RWPE2 (cell line): ENCODE measurements around the gene TRIB2.

Source experiments
- ATAC-seq: fragments of 200-7000 bp; cut with Tn5 transposase; 3 replicates; pipeline ENCODE4 v1.9.1; 2021; ENCODE audit warnings: low read depth
- DNase-seq: peaks from one replicate; pipeline ENCODE4 v3.0.0-alpha.2; 2020; ENCODE audit warnings: low spot score
- H3K27ac ChIP-seq: fragments of 450-650 bp; 2 replicates; pipeline ENCODE4 v1.5.1; 2017; ENCODE audit warnings: mild to moderate bottlenecking; ENCODE audit not compliant: poor library complexity, severe bottlenecking
- H3K27me3 ChIP-seq: fragments of 250-450 bp; sonication (Bioruptor Pico); 2 replicates; pipeline ENCODE4 v1.5.1; 2021; ENCODE audit warnings: mild to moderate bottlenecking, moderate library complexity; ENCODE audit not compliant: insufficient read depth, poor library complexity, severe bottlenecking
- H3K36me3 ChIP-seq: fragments of 250-450 bp; sonication (Bioruptor Pico); 2 replicates; pipeline ENCODE4 v1.5.1; 2020; ENCODE audit warnings: low read depth, mild to moderate bottlenecking, moderate library complexity
- H3K4me1 ChIP-seq: fragments of 250-450 bp; sonication (Bioruptor Pico); 2 replicates; pipeline ENCODE4 v1.5.1; 2021; ENCODE audit warnings: mild to moderate bottlenecking, moderate library complexity; ENCODE audit not compliant: insufficient read depth, poor library complexity, severe bottlenecking
- H3K4me3 ChIP-seq: fragments of 250-450 bp; sonication (Bioruptor Pico); 2 replicates; pipeline ENCODE4 v1.5.1; 2021; ENCODE audit warnings: mild to moderate bottlenecking, moderate library complexity; ENCODE audit not compliant: severe bottlenecking
- H3K9me3 ChIP-seq: fragments of 250-450 bp; sonication (Bioruptor Pico); 2 replicates; pipeline ENCODE4 v1.5.1; 2021; ENCODE audit warnings: mild to moderate bottlenecking, moderate library complexity; ENCODE audit not compliant: severe bottlenecking
- TF ChIP-seq, protein P1 (sequence below): fragments of 450-650 bp; IDR thresholded peaks from one replicate; pipeline ENCODE4 v1.5.1; 2017; ENCODE audit warnings: mild to moderate bottlenecking, moderate library complexity; ENCODE audit not compliant: poor library complexity, severe bottlenecking

TRIB2 gene

GRCh38 chr2:12708508-12709206, 8.1 kb upstream of the TRIB2 start:
- Histone ChIP-seq H3K36me3 (no peaks in the 10 kb centered on the region), H3K4me3 (no peak overlapping the region), H3K27ac (no peak overlapping the region), H3K4me1 (peaks cover 12% of the 10 kb centered on the region), H3K27me3 (no peaks in the 10 kb centered on the region), H3K9me3 (no peaks in the 10 kb centered on the region)
- TF ChIP-seq, protein P1, sequence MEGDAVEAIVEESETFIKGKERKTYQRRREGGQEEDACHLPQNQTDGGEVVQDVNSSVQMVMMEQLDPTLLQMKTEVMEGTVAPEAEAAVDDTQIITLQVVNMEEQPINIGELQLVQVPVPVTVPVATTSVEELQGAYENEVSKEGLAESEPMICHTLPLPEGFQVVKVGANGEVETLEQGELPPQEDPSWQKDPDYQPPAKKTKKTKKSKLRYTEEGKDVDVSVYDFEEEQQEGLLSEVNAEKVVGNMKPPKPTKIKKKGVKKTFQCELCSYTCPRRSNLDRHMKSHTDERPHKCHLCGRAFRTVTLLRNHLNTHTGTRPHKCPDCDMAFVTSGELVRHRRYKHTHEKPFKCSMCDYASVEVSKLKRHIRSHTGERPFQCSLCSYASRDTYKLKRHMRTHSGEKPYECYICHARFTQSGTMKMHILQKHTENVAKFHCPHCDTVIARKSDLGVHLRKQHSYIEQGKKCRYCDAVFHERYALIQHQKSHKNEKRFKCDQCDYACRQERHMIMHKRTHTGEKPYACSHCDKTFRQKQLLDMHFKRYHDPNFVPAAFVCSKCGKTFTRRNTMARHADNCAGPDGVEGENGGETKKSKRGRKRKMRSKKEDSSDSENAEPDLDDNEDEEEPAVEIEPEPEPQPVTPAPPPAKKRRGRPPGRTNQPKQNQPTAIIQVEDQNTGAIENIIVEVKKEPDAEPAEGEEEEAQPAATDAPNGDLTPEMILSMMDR, result no peak
- ATAC-seq (no peak), DNase-seq (no peak)

DNA sequence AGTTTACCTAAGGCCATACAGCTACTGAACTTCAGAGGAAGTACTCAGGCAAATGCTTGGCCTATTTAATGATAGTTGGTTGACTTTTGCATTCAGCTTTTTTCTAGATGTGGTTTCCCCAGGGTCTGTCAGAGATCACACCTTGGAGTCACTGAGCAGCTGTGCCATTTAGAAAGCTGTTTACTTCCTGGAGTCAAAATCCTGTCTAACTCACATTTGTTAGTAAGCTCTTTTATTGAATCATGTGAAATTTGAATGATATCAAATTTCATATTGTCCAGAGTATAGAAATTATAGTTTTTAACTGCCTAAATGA, 7.6 kb upstream of the TRIB2 start:
- H3K4me1 ChIP-seq, result peaks cover 8% of the 10 kb centered on the region
- DNase-seq (no peak), ATAC-seq (no peak)
- TF ChIP-seq, protein P1, result no peak
- no peaks in the 10 kb centered on the region for H3K27me3 ChIP-seq
- H3K9me3 ChIP-seq, result no peaks in the 10 kb centered on the region
- H3K27ac ChIP-seq, result no peak overlapping the region
- H3K4me3 ChIP-seq, result no peak overlapping the region
- no peaks in the 10 kb centered on the region for H3K36me3 ChIP-seq

DNA sequence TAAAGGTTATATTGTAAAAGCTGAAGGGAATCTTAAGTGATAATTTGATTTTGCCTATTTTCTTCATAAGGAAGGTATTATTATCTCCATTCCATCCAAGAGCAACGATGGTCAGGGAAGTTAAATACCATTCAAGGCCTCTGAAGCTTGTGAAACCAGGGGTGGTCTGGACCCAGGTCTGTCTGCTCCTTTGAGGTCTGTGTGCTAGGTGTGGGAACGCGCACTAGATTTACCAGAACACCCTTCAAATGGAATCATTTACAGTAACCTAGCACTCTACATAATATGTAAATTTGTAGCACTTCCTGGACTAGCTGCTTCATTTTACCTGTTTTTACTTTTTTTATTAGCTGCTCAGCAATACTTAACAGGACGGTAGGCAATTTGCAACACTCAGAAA, 6.4 kb upstream of the TRIB2 start:
- Histone ChIP-seq H3K27me3 (no peaks in the 10 kb centered on the region), H3K4me3 (no peak overlapping the region), H3K36me3 (no peaks in the 10 kb centered on the region), H3K27ac (no peak overlapping the region), H3K4me1 (peaks cover 13% of the 10 kb centered on the region), H3K9me3 (no peaks in the 10 kb centered on the region)
- DNase-seq (no peak), ATAC-seq (no peak)
- TF ChIP-seq, protein P1, result no peak

GRCh38 chr2:12711339-12711738, 5.4 kb upstream of the TRIB2 start:
- ATAC-seq (no peak), DNase-seq (no peak)
- H3K36me3 ChIP-seq, result no peaks in the 10 kb centered on the region
- H3K27me3 ChIP-seq, result no peaks in the 10 kb centered on the region
- TF ChIP-seq, protein P1, result no peak
- peaks cover 21% of the 10 kb centered on the region for H3K4me1 ChIP-seq
- no peak overlapping the region for H3K4me3 ChIP-seq
- H3K9me3 ChIP-seq, result no peaks in the 10 kb centered on the region
- no peak overlapping the region for H3K27ac ChIP-seq

GRCh38 chr2:12712881-12713280, 3.9 kb upstream of the TRIB2 start:
- no peak overlapping the region for H3K4me3 ChIP-seq
- no peaks in the 10 kb centered on the region for H3K36me3 ChIP-seq
- TF ChIP-seq, protein P1, result no peak
- peaks cover 21% of the 10 kb centered on the region for H3K4me1 ChIP-seq
- DNase-seq (no peak), ATAC-seq (no peak)
- H3K9me3 ChIP-seq, result no peaks in the 10 kb centered on the region
- no peak overlapping the region for H3K27ac ChIP-seq
- H3K27me3 ChIP-seq, result no peaks in the 10 kb centered on the region
